ENCODE measurements around the gene THUMPD3.

The THUMPD3 gene

GRCh38 chr3:9343115-9343514 is 19.7 kb upstream of the THUMPD3 start:
- TF ChIP-seq CTCF (IDR thresholded peaks at IDR 0.05), result no peak
- Histone ChIP-seq H3K27ac (no peak overlapping the region), H3K4me3 (no peak overlapping the region)
- no peak for DNase-seq (ENCODE audit: low spot score)

GRCh38 chr3:9345041-9345440 is 17.8 kb upstream of the THUMPD3 start:
- no peak overlapping the region for H3K27ac ChIP-seq
- no peak overlapping the region for H3K4me3 ChIP-seq
- no peak for DNase-seq (ENCODE audit: low spot score)
- TF ChIP-seq CTCF (IDR thresholded peaks at IDR 0.05), result no peak

- Histone ChIP-seq H3K4me3 (no peak overlapping the region), H3K27ac (no peak overlapping the region)
- no peak for TF ChIP-seq CTCF (IDR thresholded peaks at IDR 0.05)
- DNase-seq (ENCODE audit: low spot score), result no peak
Observed at GRCh38 chr3:9346141-9346540, 16.7 kb upstream of the THUMPD3 start.

GRCh38 chr3:9347081-9347480 is 15.8 kb upstream of the THUMPD3 start:
- Histone ChIP-seq H3K4me3 (no peak overlapping the region), H3K27ac (no peak overlapping the region)
- DNase-seq (ENCODE audit: low spot score), result no peak
- no peak for TF ChIP-seq CTCF (IDR thresholded peaks at IDR 0.05)

GRCh38 chr3:9347887-9348286 is 15.0 kb upstream of the THUMPD3 start:
- no peak overlapping the region for H3K4me3 ChIP-seq
- H3K27ac ChIP-seq, result no peak overlapping the region
- DNase-seq (ENCODE audit: low spot score), result no peak

GRCh38 chr3:9349321-9350117 is 13.3 kb upstream of the THUMPD3 start:
- H3K27ac ChIP-seq, result no peak overlapping the region
- TF ChIP-seq CTCF (IDR thresholded peaks at IDR 0.05), result no peak
- H3K4me3 ChIP-seq, result no peak overlapping the region
- no peak for DNase-seq (ENCODE audit: low spot score)

More at GRCh38 chr3:9347887-9348286, 15.0 kb upstream of the THUMPD3 start:
- TF ChIP-seq CTCF (IDR thresholded peaks at IDR 0.05), result no peak

- Histone ChIP-seq H3K27ac (no peak overlapping the region), H3K4me3 (no peak overlapping the region)
- DNase-seq (ENCODE audit: low spot score), result no peak
- no peak for TF ChIP-seq CTCF (IDR thresholded peaks at IDR 0.05)
Observed at GRCh38 chr3:9351709-9352126, 11.1 kb upstream of the THUMPD3 start.

All from coronary artery (tissue), 2 donors.